ENCODE results near the gene B4GALT5. TPM values are rescaled to one million over a fixed set of nuclear protein-coding genes. Genes with fewer than 3 reads are reported as not detected.

The B4GALT5 gene
- total and polyA plus RNA-seq, 2 donors from 2014 or later, result 21.4 to 73.3 TPM

- Histone ChIP-seq H3K4me1 (ENCODE audit: control insufficient read depth in 2 of 3, insufficient read depth in 2 of 3, low read depth in 1 of 3, low read length in 3 of 3) (peaks cover 0 to 36% (median 13%) of the 10 kb centered on the region in 3 donors), H3K4me3 (ENCODE audit: low read length in 3 of 3) (no peak overlapping the region), H3K9ac (ENCODE audit: low read length in 3 of 3) (no peak overlapping the region), H3K27ac (ENCODE audit: low read depth in 2 of 2, low read length in 2 of 2) (no peak overlapping the region), H3K27me3 (ENCODE audit: control insufficient read depth, insufficient read depth, low read length) (no peaks in the 10 kb centered on the region), H3K36me3 (ENCODE audit: control insufficient read depth in 2 of 3, insufficient read depth in 3 of 3, low read length in 3 of 3) (no peaks in the 10 kb centered on the region), H3K9me3 (ENCODE audit: control insufficient read depth in 2 of 3, insufficient read depth in 1 of 3, low read length in 3 of 3) (no peaks in the 10 kb centered on the region)
- intact Hi-C loops (cut with DNase I), result no loop called here
- TF ChIP-seq CTCF (IDR thresholded peaks at IDR 0.05; ENCODE audit: borderline replicate concordance, extremely low read depth, insufficient read depth), result no peak
- FAIRE-seq (no peak), DNase-seq (no peak)
Measured at GRCh38 chr20:49665796-49666195, 47.9 kb downstream of the B4GALT5 start.

GRCh38 chr20:49664612-49665313 lies 48.9 kb downstream of the B4GALT5 start:
- no peak for FAIRE-seq

GRCh38 chr20:49663112-49663511 lies 50.6 kb downstream of the B4GALT5 start:
- Histone ChIP-seq H3K9ac (ENCODE audit: low read length in 3 of 3) (no peak overlapping the region), H3K36me3 (ENCODE audit: control insufficient read depth in 2 of 3, insufficient read depth in 3 of 3, low read length in 3 of 3) (no peaks in the 10 kb centered on the region), H3K4me3 (ENCODE audit: low read length in 3 of 3) (no peak overlapping the region), H3K27ac (ENCODE audit: low read depth in 2 of 2, low read length in 2 of 2) (no peak overlapping the region), H3K27me3 (ENCODE audit: control insufficient read depth, insufficient read depth, low read length) (no peaks in the 10 kb centered on the region), H3K4me1 (ENCODE audit: control insufficient read depth in 2 of 3, insufficient read depth in 2 of 3, low read depth in 1 of 3, low read length in 3 of 3) (peaks cover 4 to 43% (median 13%) of the 10 kb centered on the region in 3 donors), H3K9me3 (ENCODE audit: control insufficient read depth in 2 of 3, insufficient read depth in 1 of 3, low read length in 3 of 3) (no peaks in the 10 kb centered on the region)
- no peak for FAIRE-seq
- TF ChIP-seq CTCF (IDR thresholded peaks at IDR 0.05; ENCODE audit: borderline replicate concordance, extremely low read depth, insufficient read depth), result no peak
- DNase-seq, result no peak
- intact Hi-C loops (cut with DNase I), result no loop called here

More at GRCh38 chr20:49664612-49665313, 48.9 kb downstream of the B4GALT5 start:
- no peak for DNase-seq
- Histone ChIP-seq H3K27ac (ENCODE audit: low read depth in 2 of 2, low read length in 2 of 2) (no peak overlapping the region), H3K9me3 (ENCODE audit: control insufficient read depth in 2 of 3, insufficient read depth in 1 of 3, low read length in 3 of 3) (no peaks in the 10 kb centered on the region), H3K9ac (ENCODE audit: low read length in 3 of 3) (no peak overlapping the region), H3K4me1 (ENCODE audit: control insufficient read depth in 2 of 3, insufficient read depth in 2 of 3, low read depth in 1 of 3, low read length in 3 of 3) (peaks cover 0 to 37% (median 14%) of the 10 kb centered on the region in 3 donors), H3K27me3 (ENCODE audit: control insufficient read depth, insufficient read depth, low read length) (no peaks in the 10 kb centered on the region), H3K4me3 (ENCODE audit: low read length in 3 of 3) (no peak overlapping the region), H3K36me3 (ENCODE audit: control insufficient read depth in 2 of 3, insufficient read depth in 3 of 3, low read length in 3 of 3) (no peaks in the 10 kb centered on the region)
- intact Hi-C loops (cut with DNase I), result no loop called here
- no peak for TF ChIP-seq CTCF (IDR thresholded peaks at IDR 0.05; ENCODE audit: borderline replicate concordance, extremely low read depth, insufficient read depth)
